Nephron (organoid): Measurements from ENCODE around the gene FAM174B.

ENCODE experiments used
- H3K27ac Mint-ChIP-seq, 3 experiments: 2 replicates each; pipeline ENCODE4 v1.8.0; 2020; ENCODE audit warnings: mixed read lengths in 3 of 3, mild to moderate bottlenecking in 2 of 3, moderate library complexity in 1 of 3
- H3K27me3 Mint-ChIP-seq: 2 replicates; pipeline ENCODE4 v1.8.0; 2021; ENCODE audit warnings: low read depth, mild to moderate bottlenecking, moderate library complexity, mixed read lengths
- H3K36me3 Mint-ChIP-seq: 2 replicates; pipeline ENCODE4 v1.8.0; 2020; ENCODE audit warnings: low read depth, mixed read lengths
- H3K4me1 Mint-ChIP-seq: 2 replicates; pipeline ENCODE4 v1.8.0; 2020; ENCODE audit warnings: mixed read lengths
- H3K4me3 Mint-ChIP-seq, 3 experiments: 2 replicates each; pipeline ENCODE4 v1.8.0; 2020; ENCODE audit warnings: mild to moderate bottlenecking in 3 of 3, mixed read lengths in 3 of 3, moderate library complexity in 2 of 3
- H3K9me3 Mint-ChIP-seq: 2 replicates; pipeline ENCODE4 v1.8.0; 2020; ENCODE audit warnings: mixed read lengths
- TF ChIP-seq, protein P1 (sequence below), 3 experiments: fragments of 200-600 bp; sonication (generic); IDR thresholded peaks; one replicate each; pipeline ENCODE4 v1.5.0; 2021; ENCODE audit warnings: antibody characterized with exemption in 3 of 3; ENCODE audit not compliant: unreplicated experiment in 3 of 3

The FAM174B gene

DNA sequence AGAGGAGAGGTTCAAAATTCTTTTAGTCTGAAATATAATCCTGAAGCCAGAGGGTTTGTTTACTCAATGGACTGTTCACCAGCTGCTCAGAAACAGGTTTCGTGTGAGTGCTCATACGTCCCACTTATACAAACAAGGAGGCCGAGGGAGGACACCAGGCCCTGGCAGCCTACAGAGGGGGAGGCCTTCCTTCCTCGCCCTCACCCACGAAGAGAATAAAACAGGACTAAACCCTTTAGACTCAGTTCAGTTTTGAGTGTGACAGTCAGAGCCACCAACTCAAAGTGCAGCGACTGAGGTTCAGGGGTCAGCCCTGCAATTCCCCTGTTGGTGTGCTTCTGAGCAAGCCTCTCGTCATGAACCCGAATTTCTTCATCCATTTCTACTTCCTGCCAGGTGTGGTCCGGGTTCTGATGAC is 17.3 kb downstream of the FAM174B start:
- TF ChIP-seq, protein P1, sequence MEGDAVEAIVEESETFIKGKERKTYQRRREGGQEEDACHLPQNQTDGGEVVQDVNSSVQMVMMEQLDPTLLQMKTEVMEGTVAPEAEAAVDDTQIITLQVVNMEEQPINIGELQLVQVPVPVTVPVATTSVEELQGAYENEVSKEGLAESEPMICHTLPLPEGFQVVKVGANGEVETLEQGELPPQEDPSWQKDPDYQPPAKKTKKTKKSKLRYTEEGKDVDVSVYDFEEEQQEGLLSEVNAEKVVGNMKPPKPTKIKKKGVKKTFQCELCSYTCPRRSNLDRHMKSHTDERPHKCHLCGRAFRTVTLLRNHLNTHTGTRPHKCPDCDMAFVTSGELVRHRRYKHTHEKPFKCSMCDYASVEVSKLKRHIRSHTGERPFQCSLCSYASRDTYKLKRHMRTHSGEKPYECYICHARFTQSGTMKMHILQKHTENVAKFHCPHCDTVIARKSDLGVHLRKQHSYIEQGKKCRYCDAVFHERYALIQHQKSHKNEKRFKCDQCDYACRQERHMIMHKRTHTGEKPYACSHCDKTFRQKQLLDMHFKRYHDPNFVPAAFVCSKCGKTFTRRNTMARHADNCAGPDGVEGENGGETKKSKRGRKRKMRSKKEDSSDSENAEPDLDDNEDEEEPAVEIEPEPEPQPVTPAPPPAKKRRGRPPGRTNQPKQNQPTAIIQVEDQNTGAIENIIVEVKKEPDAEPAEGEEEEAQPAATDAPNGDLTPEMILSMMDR (IDR thresholded peaks at IDR 0.05; ENCODE audit: unreplicated experiment in 3 of 3): no peak

DNA sequence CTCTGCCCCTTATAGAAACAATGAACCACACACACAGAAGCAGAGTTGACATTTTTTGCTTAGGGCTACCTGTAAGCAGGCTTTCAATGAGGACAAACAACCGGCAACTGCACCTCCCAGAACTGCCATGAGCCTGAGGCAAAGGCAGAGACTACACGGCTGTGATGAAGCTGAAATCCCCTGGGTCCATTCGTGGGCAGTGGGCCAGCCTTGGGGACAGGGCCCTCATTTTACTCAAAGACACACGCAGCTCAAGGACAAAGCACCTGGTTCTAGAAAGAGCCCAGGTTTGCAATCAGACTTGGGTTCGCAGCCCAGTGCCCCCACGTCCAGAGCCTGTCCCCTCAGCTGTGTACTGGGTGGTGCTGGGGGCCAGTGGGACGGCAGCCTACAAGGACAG is 17.9 kb downstream of the FAM174B start:
- TF ChIP-seq, protein P1 (IDR thresholded peaks at IDR 0.05; ENCODE audit: unreplicated experiment in 3 of 3): no peak
- H3K27ac Mint-ChIP-seq: peak overlapping the region; percentile 37 to 90 (median 77)
- H3K4me3 Mint-ChIP-seq: no peak overlapping the region
- peaks cover 18% of the 10 kb centered on the region for H3K9me3 Mint-ChIP-seq
- H3K36me3 Mint-ChIP-seq: peaks cover 13% of the 10 kb centered on the region
- peaks cover 71% of the 10 kb centered on the region for H3K4me1 Mint-ChIP-seq
- no peaks in the 10 kb centered on the region for H3K27me3 Mint-ChIP-seq

More for the DNA sequence above, 17.3 kb downstream of the FAM174B start:
- Mint-ChIP-seq H3K27ac (peak overlapping the region; percentile 37 to 90 (median 77)), H3K4me3 (peak overlapping the region in 1 of 3 experiments; percentile 41), H3K27me3 (no peaks in the 10 kb centered on the region), H3K36me3 (peaks cover 14% of the 10 kb centered on the region), H3K9me3 (peaks cover 20% of the 10 kb centered on the region), H3K4me1 (peaks cover 66% of the 10 kb centered on the region)

DNA sequence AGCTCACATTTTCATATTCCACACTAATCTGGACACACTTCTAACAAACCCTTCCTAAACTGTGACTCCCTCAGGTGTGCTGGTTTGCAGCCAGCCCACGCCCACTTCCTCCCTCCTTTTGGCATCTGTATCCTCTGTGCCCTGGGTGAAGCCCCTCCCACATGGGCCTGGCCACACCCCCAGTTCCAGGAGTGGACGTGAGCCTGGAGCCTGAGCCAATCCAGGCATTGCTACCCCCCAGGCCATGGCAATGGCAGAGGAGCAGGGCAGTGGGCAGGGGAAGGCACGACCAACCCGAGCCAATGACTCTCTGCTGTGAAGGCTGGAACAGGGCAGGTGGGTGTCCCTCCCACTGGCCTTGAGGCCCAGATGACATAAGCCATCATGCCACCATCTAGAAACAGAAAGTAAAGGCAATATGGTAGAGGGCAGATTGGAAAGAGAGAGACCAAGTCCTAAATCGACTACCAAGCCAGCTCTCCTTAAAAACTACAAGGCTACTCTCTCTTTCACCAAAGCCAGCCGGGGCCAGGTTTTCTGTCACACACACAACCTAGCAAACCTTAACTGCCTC is 18.6 kb downstream of the FAM174B start:
- H3K36me3 Mint-ChIP-seq: peaks cover 10% of the 10 kb centered on the region
- H3K27me3 Mint-ChIP-seq: no peaks in the 10 kb centered on the region
- peaks cover 15% of the 10 kb centered on the region for H3K9me3 Mint-ChIP-seq
- H3K4me3 Mint-ChIP-seq: no peak overlapping the region
- TF ChIP-seq, protein P1 (IDR thresholded peaks at IDR 0.05; ENCODE audit: unreplicated experiment in 3 of 3): no peak
- peaks cover 71% of the 10 kb centered on the region for H3K4me1 Mint-ChIP-seq
- peak overlapping the region; percentile 37 to 90 (median 77) for H3K27ac Mint-ChIP-seq

DNA sequence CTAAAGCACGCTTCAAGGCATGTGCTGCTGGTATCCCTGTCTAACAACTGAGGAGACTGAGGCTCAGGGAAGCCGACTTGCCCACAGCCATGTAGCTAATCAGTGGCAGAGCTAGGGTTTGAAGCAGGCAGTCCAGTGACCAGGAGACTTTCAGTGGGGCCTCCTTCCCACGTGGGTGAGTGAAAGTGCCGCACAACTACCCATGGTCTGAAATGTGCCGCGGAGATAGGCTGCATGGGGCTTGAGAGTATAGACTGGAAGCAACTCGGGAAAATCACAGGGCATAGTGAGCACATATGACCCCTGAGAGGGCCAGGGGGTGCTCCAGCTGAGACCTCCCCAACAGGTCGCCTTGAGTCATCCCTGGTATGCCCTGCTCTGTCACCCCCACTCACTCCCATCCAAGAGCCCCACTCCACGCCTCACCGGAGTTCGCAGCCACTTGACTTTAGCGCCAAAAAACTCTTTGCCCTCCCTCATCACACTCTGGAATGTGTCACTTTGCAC is 19.1 kb downstream of the FAM174B start:
- Mint-ChIP-seq H3K27ac (peak overlapping the region; percentile 37 to 90 (median 77)), H3K9me3 (peaks cover 13% of the 10 kb centered on the region), H3K27me3 (no peaks in the 10 kb centered on the region), H3K4me3 (no peak overlapping the region), H3K4me1 (peaks cover 71% of the 10 kb centered on the region), H3K36me3 (peaks cover 8% of the 10 kb centered on the region)
- TF ChIP-seq, protein P1 (IDR thresholded peaks at IDR 0.05; ENCODE audit: unreplicated experiment in 3 of 3): no peak

DNA sequence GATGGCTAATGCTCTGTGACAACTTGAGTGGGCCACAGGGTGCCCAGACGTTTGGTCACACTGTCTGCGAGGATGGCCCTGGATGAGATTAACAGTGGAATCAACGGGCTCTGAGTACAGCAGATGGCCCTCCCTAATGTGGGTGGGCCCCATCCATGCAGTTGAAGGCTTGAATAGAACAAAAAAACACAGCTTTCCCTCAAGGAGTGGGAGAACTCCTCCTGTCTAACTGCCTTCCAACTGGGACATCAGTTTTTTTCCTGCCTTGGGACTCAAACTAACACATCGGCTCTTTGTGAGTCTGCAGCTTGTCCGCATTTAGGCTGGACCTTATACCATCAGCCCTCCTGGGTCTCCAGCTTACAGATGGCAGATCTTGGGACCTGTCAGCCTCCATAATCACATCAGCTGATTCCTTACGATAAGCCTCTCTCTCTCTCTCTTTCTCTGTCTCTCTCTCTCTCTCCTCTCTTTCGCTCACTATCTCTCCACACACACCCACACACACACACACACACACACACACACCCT is 20.8 kb downstream of the FAM174B start:
- peaks cover 2% of the 10 kb centered on the region for H3K9me3 Mint-ChIP-seq
- peaks cover 78% of the 10 kb centered on the region for H3K4me1 Mint-ChIP-seq
- no peaks in the 10 kb centered on the region for H3K27me3 Mint-ChIP-seq
- H3K4me3 Mint-ChIP-seq: no peak overlapping the region
- TF ChIP-seq, protein P1 (IDR thresholded peaks at IDR 0.05; ENCODE audit: unreplicated experiment in 3 of 3): no peak
- peak overlapping the region; percentile 1 to 37 (median 30) for H3K27ac Mint-ChIP-seq
- H3K36me3 Mint-ChIP-seq: peaks cover 9% of the 10 kb centered on the region

DNA sequence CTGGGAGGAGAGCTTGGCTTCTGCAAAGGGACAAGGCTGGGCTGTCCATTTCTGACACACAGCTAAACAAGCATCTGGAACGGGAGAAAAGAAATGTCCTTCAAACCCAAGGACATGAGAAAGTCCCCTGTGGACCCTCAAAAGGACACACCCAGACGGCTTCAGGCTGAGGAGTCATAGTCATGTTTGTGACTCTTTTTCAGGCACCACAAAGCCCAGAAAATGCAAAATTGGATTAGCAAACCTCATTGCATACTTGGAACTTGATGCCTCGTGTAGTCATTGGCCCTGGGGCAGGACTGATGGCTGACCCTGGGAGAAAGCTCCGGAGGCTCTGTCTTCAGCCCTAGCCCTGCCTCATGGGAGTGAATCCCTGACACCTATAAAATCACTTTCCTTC is 21.5 kb downstream of the FAM174B start:
- no peak overlapping the region for H3K4me3 Mint-ChIP-seq
- TF ChIP-seq, protein P1 (IDR thresholded peaks at IDR 0.05; ENCODE audit: unreplicated experiment in 3 of 3): no peak
- peak overlapping the region in 2 of 3 experiments; percentile 19 to 37 for H3K27ac Mint-ChIP-seq
- no peaks in the 10 kb centered on the region for H3K27me3 Mint-ChIP-seq
- peaks cover 71% of the 10 kb centered on the region for H3K4me1 Mint-ChIP-seq
- peaks cover 10% of the 10 kb centered on the region for H3K36me3 Mint-ChIP-seq
- no peaks in the 10 kb centered on the region for H3K9me3 Mint-ChIP-seq
